Nephron (organoid): Measurements from ENCODE around the gene ACTL10.

Experiments used
- H3K27ac Mint-ChIP-seq, 3 experiments: 2 replicates each; pipeline ENCODE4 v1.8.0; 2020; ENCODE audit warnings: mixed read lengths in 3 of 3, mild to moderate bottlenecking in 2 of 3, moderate library complexity in 1 of 3
- H3K27me3 Mint-ChIP-seq: 2 replicates; pipeline ENCODE4 v1.8.0; 2021; ENCODE audit warnings: low read depth, mild to moderate bottlenecking, moderate library complexity, mixed read lengths
- H3K36me3 Mint-ChIP-seq: 2 replicates; pipeline ENCODE4 v1.8.0; 2020; ENCODE audit warnings: low read depth, mixed read lengths
- H3K4me1 Mint-ChIP-seq: 2 replicates; pipeline ENCODE4 v1.8.0; 2020; ENCODE audit warnings: mixed read lengths
- H3K4me3 Mint-ChIP-seq, 3 experiments: 2 replicates each; pipeline ENCODE4 v1.8.0; 2020; ENCODE audit warnings: mild to moderate bottlenecking in 3 of 3, mixed read lengths in 3 of 3, moderate library complexity in 2 of 3
- H3K9me3 Mint-ChIP-seq: 2 replicates; pipeline ENCODE4 v1.8.0; 2020; ENCODE audit warnings: mixed read lengths
- TF ChIP-seq, protein P1 (sequence below), 3 experiments: fragments of 200-600 bp; sonication (generic); IDR thresholded peaks; one replicate each; pipeline ENCODE4 v1.5.0; 2021; ENCODE audit warnings: antibody characterized with exemption in 3 of 3; ENCODE audit not compliant: unreplicated experiment in 3 of 3

The ACTL10 gene

DNA sequence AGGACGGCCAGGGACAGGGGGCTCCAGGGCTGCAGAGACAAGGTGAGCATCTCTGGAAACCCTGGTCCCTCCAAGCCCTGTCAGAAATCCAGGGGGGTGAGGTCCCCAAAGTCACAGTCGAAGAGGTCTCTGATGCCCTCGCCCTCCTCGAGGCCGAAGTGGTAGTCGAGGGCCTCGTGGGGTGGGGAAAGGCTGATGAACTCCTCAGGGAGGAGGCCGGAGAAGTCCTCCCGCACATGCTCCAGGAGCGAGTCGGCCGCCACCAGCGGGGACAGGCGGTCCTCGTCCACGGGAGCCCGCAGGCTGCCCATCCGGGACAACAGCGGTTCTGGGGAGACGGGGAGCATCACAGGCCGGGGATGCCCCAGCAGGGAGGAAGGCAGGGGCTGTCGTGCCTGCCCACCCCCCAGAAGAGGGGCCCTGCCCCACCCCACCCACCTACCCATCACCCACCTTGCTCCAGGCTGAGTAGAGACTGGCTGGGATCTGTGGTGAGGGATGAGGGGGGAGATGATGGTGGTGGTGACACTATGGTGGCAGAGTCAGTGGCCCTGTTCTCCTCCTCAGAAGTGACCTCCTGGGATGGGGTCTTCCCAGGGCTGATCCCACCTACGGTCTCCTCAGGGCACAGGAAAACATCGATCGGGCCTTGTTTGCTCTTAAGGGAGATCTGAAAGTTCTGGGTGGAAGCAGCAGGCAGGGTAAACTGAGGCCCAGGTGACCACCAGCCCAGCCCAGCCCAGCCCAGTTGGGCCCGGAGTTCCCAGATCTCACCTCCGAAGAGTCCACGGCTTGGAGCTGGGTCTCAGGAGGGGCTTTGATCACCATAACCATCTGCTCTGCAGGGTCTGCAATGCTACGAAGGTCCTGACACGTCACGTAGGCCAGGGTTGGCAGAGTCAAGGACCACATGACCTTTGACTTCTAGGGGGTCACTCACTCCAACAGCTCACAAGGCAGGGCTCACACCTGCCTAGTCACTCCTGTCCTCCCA is 10.2 kb downstream of the ACTL10 start:
- Mint-ChIP-seq H3K9me3 (no peaks in the 10 kb centered on the region), H3K36me3 (peaks cover 11% of the 10 kb centered on the region), H3K27ac (peak overlapping the region; percentile 89 to 94 (median 91)), H3K4me1 (peaks cover 45% of the 10 kb centered on the region), H3K4me3 (peak overlapping the region in 2 of 3 experiments; percentile 63 to 66), H3K27me3 (no peaks in the 10 kb centered on the region)
- TF ChIP-seq, protein P1, sequence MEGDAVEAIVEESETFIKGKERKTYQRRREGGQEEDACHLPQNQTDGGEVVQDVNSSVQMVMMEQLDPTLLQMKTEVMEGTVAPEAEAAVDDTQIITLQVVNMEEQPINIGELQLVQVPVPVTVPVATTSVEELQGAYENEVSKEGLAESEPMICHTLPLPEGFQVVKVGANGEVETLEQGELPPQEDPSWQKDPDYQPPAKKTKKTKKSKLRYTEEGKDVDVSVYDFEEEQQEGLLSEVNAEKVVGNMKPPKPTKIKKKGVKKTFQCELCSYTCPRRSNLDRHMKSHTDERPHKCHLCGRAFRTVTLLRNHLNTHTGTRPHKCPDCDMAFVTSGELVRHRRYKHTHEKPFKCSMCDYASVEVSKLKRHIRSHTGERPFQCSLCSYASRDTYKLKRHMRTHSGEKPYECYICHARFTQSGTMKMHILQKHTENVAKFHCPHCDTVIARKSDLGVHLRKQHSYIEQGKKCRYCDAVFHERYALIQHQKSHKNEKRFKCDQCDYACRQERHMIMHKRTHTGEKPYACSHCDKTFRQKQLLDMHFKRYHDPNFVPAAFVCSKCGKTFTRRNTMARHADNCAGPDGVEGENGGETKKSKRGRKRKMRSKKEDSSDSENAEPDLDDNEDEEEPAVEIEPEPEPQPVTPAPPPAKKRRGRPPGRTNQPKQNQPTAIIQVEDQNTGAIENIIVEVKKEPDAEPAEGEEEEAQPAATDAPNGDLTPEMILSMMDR (IDR thresholded peaks at IDR 0.05; ENCODE audit: unreplicated experiment in 3 of 3): no peak

- Mint-ChIP-seq H3K36me3 (peaks cover 11% of the 10 kb centered on the region), H3K27ac (peak overlapping the region in 2 of 3 experiments; percentile 51 to 56), H3K4me3 (peak overlapping the region in 2 of 3 experiments; percentile 12 to 45), H3K27me3 (no peaks in the 10 kb centered on the region), H3K9me3 (no peaks in the 10 kb centered on the region), H3K4me1 (peaks cover 40% of the 10 kb centered on the region)
- TF ChIP-seq, protein P1 (IDR thresholded peaks at IDR 0.05; ENCODE audit: unreplicated experiment in 3 of 3): no peak
These were observed 11.4 kb downstream of the ACTL10 start for GRCh38 chr20:33677991-33678702.

- Mint-ChIP-seq H3K9me3 (no peaks in the 10 kb centered on the region), H3K27ac (no peak overlapping the region), H3K36me3 (peaks cover 11% of the 10 kb centered on the region), H3K27me3 (no peaks in the 10 kb centered on the region), H3K4me1 (peaks cover 38% of the 10 kb centered on the region), H3K4me3 (no peak overlapping the region)
- TF ChIP-seq, protein P1 (IDR thresholded peaks at IDR 0.05; ENCODE audit: unreplicated experiment in 3 of 3): no peak
These were observed 13.2 kb downstream of the ACTL10 start for GRCh38 chr20:33679758-33680485.

- Mint-ChIP-seq H3K27me3 (no peaks in the 10 kb centered on the region), H3K9me3 (no peaks in the 10 kb centered on the region), H3K27ac (no peak overlapping the region), H3K4me1 (peaks cover 38% of the 10 kb centered on the region), H3K36me3 (peaks cover 11% of the 10 kb centered on the region), H3K4me3 (no peak overlapping the region)
- TF ChIP-seq, protein P1 (IDR thresholded peaks at IDR 0.05; ENCODE audit: unreplicated experiment in 3 of 3): no peak
These were observed 13.9 kb downstream of the ACTL10 start for GRCh38 chr20:33680686-33681085.

DNA sequence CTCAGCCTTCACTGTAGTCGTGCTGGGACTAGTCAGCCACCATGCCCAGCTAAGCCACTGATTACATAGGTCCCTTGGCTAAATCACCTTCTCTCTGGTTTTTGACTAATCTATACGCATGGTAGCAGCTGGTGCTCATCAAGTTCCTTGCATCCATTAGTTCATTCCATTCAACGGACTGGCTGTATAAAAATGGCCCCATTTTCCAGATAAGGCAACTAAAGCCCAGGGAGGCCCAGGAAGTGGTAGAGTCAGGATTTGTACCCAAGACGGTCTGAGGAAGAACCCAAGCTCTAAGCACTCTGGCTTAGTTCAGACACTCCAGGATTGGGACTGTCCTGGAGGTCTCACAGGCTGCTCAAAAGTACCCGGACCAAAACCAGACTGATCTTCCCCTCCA is 14.5 kb downstream of the ACTL10 start:
- no peaks in the 10 kb centered on the region for H3K9me3 Mint-ChIP-seq
- H3K4me1 Mint-ChIP-seq: peaks cover 32% of the 10 kb centered on the region
- no peaks in the 10 kb centered on the region for H3K27me3 Mint-ChIP-seq
- peaks cover 11% of the 10 kb centered on the region for H3K36me3 Mint-ChIP-seq
- H3K27ac Mint-ChIP-seq: no peak overlapping the region
- TF ChIP-seq, protein P1 (IDR thresholded peaks at IDR 0.05; ENCODE audit: unreplicated experiment in 3 of 3): no peak
- no peak overlapping the region for H3K4me3 Mint-ChIP-seq
